Osteocyte (in vitro differentiated cells): ENCODE data around the gene RNF215. TPM values are rescaled to one million over a fixed set of nuclear protein-coding genes. Genes with fewer than 3 reads are reported as not detected.

Source experiments
- DNase-seq: peaks from one replicate; pipeline ENCODE4 v3.0.0; 2021; ENCODE audit warnings: mixed read lengths; ENCODE audit not compliant: unreplicated experiment; ENCODE audit errors: extremely low spot score
- H3K27ac Mint-ChIP-seq: one replicate; pipeline ENCODE4 v1.8.0; 2021; ENCODE audit warnings: mild to moderate bottlenecking, mixed read lengths; ENCODE audit not compliant: unreplicated experiment
- H3K27me3 Mint-ChIP-seq: one replicate; pipeline ENCODE4 v1.8.0; 2021; ENCODE audit warnings: mixed read lengths; ENCODE audit not compliant: unreplicated experiment
- H3K36me3 Mint-ChIP-seq: one replicate; pipeline ENCODE4 v1.8.0; 2021; ENCODE audit warnings: mixed read lengths; ENCODE audit not compliant: unreplicated experiment
- H3K4me1 Mint-ChIP-seq: one replicate; pipeline ENCODE4 v1.8.0; 2021; ENCODE audit warnings: mixed read lengths; ENCODE audit not compliant: unreplicated experiment
- H3K4me3 Mint-ChIP-seq: one replicate; pipeline ENCODE4 v1.8.0; 2021; ENCODE audit warnings: mild to moderate bottlenecking, moderate library complexity, mixed read lengths; ENCODE audit not compliant: unreplicated experiment
- H3K9me3 Mint-ChIP-seq: one replicate; pipeline ENCODE4 v1.8.0; 2021; ENCODE audit warnings: mixed read lengths; ENCODE audit not compliant: unreplicated experiment
- total RNA-seq: library from RNA; stranded (reverse); gene quantifications from 2 replicates; pipeline ENCODE4 v1.2.1, GENCODE V29; 2021
- TF ChIP-seq, protein P1 (sequence below): fragments of 200-600 bp; sonication (generic); IDR thresholded peaks from 2 replicates; pipeline ENCODE4 v1.5.0; 2021; ENCODE audit warnings: antibody characterized with exemption, mild to moderate bottlenecking, moderate library complexity

Gene RNF215
- total RNA-seq, 1 donor from 2014 or later: 36.6 TPM

DNA sequence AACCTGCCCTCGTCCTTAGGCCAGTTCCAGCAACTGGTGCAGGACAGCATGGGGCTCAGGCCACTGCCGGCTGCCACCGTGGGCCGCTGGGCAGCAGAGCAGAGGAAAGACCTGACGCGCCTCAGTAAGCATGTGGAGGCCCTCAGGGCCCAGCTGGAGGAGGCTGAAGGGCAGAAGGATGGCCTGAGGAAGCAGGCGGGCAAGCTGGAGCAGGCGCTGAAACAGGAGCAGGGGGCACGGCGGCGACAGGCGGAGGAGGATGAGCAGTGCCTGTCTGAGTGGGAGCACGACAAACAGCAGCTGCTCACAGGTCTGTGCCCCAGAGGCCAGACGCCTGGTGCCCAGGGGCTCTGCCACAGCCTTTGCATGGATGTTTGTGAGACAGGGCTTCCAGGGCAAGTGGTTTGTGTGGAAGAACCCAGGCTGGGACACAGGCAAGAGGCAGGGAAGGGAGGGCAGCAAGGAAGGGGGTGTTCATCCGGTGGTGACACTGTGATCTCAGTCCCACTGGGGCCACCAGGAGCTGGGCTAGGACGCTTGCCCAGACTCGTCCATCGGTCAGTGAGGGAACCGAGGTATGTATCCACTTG is 16.5 kb downstream of the RNF215 start:
- TF ChIP-seq, protein P1, sequence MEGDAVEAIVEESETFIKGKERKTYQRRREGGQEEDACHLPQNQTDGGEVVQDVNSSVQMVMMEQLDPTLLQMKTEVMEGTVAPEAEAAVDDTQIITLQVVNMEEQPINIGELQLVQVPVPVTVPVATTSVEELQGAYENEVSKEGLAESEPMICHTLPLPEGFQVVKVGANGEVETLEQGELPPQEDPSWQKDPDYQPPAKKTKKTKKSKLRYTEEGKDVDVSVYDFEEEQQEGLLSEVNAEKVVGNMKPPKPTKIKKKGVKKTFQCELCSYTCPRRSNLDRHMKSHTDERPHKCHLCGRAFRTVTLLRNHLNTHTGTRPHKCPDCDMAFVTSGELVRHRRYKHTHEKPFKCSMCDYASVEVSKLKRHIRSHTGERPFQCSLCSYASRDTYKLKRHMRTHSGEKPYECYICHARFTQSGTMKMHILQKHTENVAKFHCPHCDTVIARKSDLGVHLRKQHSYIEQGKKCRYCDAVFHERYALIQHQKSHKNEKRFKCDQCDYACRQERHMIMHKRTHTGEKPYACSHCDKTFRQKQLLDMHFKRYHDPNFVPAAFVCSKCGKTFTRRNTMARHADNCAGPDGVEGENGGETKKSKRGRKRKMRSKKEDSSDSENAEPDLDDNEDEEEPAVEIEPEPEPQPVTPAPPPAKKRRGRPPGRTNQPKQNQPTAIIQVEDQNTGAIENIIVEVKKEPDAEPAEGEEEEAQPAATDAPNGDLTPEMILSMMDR: no peak
- no peaks in the 10 kb centered on the region for H3K27me3 Mint-ChIP-seq
- no peaks in the 10 kb centered on the region for H3K9me3 Mint-ChIP-seq
- no peaks in the 10 kb centered on the region for H3K4me1 Mint-ChIP-seq
- no peaks in the 10 kb centered on the region for H3K36me3 Mint-ChIP-seq
- H3K27ac Mint-ChIP-seq: no peak overlapping the region
- no peak overlapping the region for H3K4me3 Mint-ChIP-seq
- DNase-seq: no peak

DNA sequence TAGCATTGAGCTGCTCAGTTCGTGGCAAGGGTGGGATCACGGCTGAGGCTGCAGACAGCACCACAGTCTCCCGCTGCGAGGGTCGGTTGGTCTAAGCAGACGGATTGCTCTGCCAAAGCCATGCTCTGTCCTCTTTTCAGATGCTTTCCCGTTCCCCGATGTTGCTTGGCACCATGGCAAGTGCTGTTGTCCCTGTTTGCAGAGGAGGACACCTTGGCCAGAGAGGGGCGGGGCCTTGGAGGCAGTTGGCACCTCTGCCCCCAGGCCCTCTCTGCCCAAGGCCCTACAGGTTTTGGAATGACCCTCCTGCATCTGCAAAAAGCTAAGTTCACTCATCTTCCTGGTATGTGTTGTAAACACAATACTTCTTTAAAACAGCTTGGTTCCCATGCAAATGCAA is 18.8 kb downstream of the RNF215 start:
- H3K27ac Mint-ChIP-seq: no peak overlapping the region
- no peaks in the 10 kb centered on the region for H3K4me1 Mint-ChIP-seq

DNA sequence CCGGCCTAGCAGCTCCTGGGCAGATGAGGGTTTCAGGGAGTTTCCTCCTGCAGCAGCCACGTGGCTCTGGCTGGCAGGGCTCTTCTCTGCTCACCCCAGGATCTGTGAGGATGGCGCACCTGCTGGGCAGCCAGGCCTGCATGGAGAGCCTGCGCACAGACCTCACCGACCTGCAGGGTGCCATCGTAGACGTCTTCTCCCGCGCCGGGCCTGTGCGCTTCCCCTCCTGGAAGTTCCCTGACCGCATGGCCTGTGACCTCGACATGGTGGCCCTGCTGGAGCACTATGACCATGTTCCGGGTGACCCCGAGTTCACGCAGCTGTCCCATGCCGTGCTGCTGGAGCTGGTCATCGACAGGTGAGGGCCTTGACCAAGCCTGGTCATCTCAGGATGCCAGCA is 21.3 kb downstream of the RNF215 start:
- Mint-ChIP-seq H3K27me3 (no peaks in the 10 kb centered on the region), H3K4me3 (no peak overlapping the region), H3K9me3 (no peaks in the 10 kb centered on the region), H3K36me3 (peaks cover 5% of the 10 kb centered on the region), H3K27ac (no peak overlapping the region), H3K4me1 (no peaks in the 10 kb centered on the region)
- TF ChIP-seq, protein P1: no peak
- DNase-seq: peak; percentile 79

More for the DNA sequence above, 18.8 kb downstream of the RNF215 start:
- no peak for DNase-seq
- H3K36me3 Mint-ChIP-seq: no peaks in the 10 kb centered on the region
- no peaks in the 10 kb centered on the region for H3K9me3 Mint-ChIP-seq
- H3K27me3 Mint-ChIP-seq: no peaks in the 10 kb centered on the region
- TF ChIP-seq, protein P1: no peak
- H3K4me3 Mint-ChIP-seq: no peak overlapping the region

DNA sequence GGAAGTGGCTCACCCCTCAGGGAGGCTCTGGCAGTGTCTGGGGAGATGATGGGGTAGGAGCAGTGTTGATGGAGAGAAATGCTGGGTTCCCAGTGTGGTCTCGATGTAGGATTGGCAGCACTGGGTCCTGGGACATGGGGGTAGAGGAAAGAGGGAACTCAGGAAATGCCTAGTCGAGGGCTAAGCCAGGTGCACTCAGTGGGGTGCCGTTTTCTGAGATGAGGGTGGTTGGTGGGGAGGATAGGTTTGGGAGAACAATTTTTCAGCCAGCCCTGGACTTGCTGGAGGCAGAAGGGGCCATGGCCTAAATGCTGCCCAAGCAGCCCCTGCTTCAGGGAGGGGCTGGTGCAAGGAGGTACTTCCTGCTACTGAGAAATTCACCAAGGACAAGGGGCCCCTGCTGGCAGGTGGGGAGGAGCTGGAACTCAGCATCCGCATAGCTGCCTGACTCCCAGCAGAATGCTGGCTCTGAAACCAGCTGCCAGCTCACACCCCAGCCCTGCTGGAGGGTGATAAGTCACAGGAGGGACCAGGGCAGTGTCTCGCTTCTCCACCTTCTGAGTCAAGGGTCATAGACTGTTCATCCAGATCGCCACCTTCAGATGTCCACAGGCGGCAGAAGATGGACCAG is 24.4 kb downstream of the RNF215 start:
- Mint-ChIP-seq H3K27ac (no peak overlapping the region), H3K27me3 (no peaks in the 10 kb centered on the region), H3K4me1 (peaks cover 3% of the 10 kb centered on the region), H3K9me3 (no peaks in the 10 kb centered on the region), H3K36me3 (peaks cover 5% of the 10 kb centered on the region), H3K4me3 (no peak overlapping the region)
- no peak for DNase-seq
- TF ChIP-seq, protein P1: no peak

DNA sequence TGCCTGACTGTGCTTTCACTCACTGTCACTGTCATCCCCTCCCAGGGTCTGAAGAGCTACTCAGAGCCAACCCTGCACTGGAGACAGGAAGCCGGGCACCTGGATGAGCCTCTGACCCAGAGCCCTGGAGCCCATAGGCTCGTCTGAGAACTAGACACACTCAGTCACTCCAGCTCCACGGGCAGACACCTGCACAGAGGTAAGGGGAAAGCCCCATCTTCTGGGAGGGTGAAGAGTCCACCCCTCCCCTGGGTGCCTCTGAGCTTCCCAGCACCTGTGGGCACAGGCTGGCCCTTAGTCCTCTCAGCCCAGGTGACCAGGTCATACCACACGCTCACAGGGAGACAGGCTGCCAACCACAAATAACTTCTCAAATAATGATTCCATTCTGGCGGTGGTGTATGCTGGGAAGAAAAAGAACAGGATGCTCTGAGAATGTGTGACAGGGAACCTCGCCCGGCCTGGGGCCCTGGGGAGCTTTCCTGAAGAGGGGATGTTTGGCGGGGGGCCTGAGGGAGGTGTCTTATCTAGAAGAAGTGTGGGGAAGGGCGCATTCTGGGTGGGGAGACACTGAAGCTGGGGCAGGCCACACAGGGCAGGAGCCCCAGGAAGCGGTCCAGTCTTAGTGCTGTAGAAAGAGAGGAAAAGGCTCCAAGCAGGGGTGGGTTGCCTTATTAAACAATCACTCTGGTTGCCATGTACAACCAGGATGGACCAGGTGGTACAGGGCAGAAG is 25.1 kb downstream of the RNF215 start:
- H3K4me3 Mint-ChIP-seq: no peak overlapping the region
- TF ChIP-seq, protein P1: no peak
- no peak for DNase-seq
- no peak overlapping the region for H3K27ac Mint-ChIP-seq
- peaks cover 5% of the 10 kb centered on the region for H3K36me3 Mint-ChIP-seq
- H3K27me3 Mint-ChIP-seq: no peaks in the 10 kb centered on the region
- H3K4me1 Mint-ChIP-seq: peaks cover 8% of the 10 kb centered on the region
- H3K9me3 Mint-ChIP-seq: no peaks in the 10 kb centered on the region
